ENCODE data around the gene PANK2.
"Not testable (repeated sequence)": the region's sequence is repeated elsewhere in the genome, so short reads cannot be mapped to it uniquely, and the experiment has no call there.

Gene PANK2

DNA sequence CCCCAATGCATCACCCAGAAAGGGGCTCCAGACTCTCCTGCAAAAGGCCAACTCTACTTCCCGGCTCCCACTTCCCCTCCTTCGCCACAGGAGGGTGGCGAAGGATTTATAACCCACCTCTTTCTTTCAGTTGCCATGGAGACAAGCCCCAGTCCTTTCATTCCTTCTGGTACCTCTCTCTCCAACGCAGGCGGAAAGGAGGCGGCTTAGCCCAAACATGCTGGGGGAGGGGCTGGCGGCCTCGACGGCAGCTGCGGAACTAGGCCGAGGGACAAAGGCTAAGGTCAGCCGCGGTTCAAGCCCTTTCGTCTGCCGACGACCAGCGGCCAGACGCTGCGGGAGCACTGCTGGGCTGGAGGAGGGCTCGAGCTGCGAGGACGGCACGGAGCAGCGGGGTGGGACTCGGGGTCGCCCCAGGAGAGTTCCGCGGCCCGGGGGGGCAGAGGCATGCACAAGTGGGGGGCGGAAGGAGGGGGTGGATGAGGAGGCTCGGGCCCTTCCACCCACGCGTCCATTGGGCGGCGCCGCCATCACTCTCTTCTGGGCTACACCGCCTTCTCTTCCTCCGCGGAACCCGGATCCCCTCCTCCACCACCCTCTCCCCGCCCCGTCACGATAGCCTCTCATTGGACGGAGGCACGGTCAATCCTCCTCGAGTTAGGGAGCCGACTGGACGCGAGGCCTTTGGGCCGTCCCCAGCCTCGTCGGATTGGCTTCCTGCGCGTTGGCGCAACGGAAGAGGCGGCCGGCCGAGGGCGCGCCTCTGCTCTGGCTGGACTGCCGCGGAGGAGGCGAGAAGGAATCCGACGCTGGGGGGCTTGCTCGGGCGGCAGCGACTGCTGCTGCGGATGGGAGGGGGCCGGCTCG is at the start of gene PANK2:
Gene PANK2, plus strand, starts transcription at position 766 of the 867 bp plus-strand sequence.
- Mint-ChIP-seq H3K36me3 (peaks cover 9% of the 10 kb centered on the region), H3K9me3 (no peaks in the 10 kb centered on the region), H3K27ac (peak within 1 kb of the TSS; percentile 99), H3K27me3 (no peaks in the 10 kb centered on the region), H3K4me3 (peak within 1 kb of the TSS; percentile 100), H3K4me1 (peaks cover 48% of the 10 kb centered on the region)

DNA sequence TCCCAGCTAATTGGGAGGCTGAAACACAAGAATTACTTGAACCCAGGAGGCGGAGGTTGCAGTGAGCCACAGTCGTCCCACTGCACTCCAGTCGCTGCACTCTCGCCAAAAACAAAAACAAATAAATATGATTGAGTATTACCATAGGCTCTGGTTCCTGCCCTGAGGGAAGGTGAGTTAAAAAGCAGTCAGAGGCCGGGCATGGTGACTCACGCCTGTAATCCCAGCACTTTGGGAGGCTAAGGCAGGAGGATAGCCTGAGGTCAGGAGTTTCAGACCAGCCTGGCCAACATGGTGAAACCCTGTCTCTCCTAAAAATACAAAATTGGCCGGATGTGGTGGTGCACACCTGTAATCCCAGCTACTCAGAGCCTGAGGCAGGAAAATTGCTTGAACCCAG is 49.0 kb upstream of the PANK2 start:
- not testable (repeated sequence) for H3K4me1 Mint-ChIP-seq, H3K36me3 Mint-ChIP-seq, H3K9me3 Mint-ChIP-seq, H3K27me3 Mint-ChIP-seq, H3K4me3 Mint-ChIP-seq, H3K27ac Mint-ChIP-seq

DNA sequence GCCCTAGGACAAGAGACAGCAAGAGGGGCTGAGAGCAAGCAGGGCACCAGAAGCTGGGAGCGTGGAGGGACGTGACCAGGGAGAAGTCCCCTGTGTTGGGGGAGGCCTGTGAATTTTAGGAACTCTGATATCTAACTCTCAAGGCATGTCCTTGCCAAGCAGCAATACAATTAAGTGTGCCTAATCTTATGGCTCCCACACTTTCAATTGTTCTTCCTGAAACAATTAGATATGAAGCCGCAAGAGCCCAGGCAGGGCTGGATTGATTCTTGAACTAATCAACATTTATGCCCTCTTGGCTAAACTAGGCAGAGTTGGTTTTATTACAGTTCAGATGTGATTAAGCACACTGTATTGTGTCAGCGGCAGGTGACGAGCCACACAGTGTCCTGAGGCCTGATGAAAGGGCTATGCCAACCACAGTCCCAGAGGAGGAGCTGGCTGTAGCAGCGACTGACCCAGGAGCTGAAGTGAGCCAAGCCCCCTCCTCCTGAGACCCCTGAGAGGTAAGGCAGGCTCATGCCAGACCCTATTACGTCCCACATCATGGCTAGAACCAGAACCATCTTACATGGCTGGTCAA is 46.7 kb upstream of the PANK2 start:
- H3K36me3 Mint-ChIP-seq: no peaks in the 10 kb centered on the region
- H3K27me3 Mint-ChIP-seq: no peaks in the 10 kb centered on the region
- no peaks in the 10 kb centered on the region for H3K9me3 Mint-ChIP-seq
- no peak overlapping the region for H3K4me3 Mint-ChIP-seq
- no peak overlapping the region for H3K27ac Mint-ChIP-seq
- H3K4me1 Mint-ChIP-seq: peaks cover 14% of the 10 kb centered on the region

DNA sequence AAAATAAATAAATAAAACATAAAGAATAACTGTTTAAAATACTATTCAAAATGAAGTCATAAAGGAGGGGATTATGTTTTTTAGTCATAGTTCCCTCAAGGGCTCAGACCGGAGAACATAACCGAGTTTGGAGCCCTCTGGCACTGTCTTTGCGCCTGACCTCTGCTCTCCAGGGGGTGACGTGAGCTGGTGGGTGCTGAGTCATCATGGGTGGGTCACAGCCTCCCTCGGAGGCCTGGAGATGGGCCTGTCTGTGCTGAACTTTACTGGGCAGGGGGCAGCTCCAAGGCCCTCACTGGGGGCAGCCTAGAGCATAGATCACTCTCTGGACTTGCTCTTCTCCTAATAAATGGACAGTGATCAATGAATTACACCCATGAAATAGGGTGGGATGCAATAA is 45.7 kb upstream of the PANK2 start:
- Mint-ChIP-seq H3K4me1 (peaks cover 22% of the 10 kb centered on the region), H3K4me3 (no peak overlapping the region), H3K9me3 (no peaks in the 10 kb centered on the region), H3K36me3 (no peaks in the 10 kb centered on the region), H3K27ac (no peak overlapping the region), H3K27me3 (no peaks in the 10 kb centered on the region)

DNA sequence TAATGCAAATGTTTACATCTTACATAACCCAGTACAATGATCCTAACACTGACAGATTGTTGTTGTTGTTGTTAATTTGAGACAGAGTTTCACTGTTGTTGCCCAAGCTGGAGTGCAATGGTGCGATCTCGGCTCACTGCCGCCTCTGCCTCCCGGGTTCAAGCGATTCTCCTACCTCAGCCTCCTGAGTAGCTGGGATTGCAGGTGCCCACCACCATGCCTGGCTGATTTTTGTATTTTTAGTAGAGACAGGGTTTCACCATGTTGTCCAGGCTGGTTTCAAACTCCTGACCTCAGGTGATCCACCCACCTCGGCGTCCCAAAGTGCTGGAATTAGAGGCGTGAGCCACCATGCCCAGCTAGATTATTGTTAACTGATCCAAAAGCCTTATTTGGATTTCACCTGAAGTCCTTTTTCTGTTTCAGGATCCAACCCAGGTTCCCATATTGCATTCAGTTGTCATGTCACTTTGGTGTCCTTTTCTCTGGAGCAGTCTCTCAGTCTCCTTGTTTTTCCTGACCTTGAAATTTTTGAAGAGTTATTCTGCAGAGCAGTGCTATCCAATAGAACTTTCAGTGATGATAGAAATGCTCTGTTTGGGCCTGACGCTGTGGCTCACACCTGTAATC is 45.1 kb upstream of the PANK2 start:
- H3K27me3 Mint-ChIP-seq, H3K9me3 Mint-ChIP-seq, H3K4me3 Mint-ChIP-seq, H3K27ac Mint-ChIP-seq, H3K36me3 Mint-ChIP-seq: not testable (repeated sequence)
- H3K4me1 Mint-ChIP-seq: peaks cover 23% of the 10 kb centered on the region

DNA sequence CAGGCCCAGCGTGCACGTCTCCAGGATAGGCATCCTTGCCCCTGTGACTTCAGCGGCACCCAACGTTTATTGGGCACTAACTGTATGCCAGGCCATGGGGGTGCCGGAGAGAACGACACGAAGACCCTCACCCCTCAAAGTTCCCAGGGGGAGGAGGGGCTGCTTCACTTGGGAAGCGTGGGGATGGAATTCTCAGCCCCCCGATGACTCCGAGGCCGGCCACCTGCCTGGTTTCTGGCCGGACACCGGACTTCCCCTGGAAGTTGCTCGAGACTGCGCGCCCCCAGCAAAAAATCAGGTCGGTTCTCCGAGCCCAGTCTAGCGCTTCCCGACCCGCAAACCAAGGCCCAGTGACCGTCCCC is 42.8 kb upstream of the PANK2 start:
- no peaks in the 10 kb centered on the region for H3K27me3 Mint-ChIP-seq
- H3K36me3 Mint-ChIP-seq: no peaks in the 10 kb centered on the region
- H3K9me3 Mint-ChIP-seq: no peaks in the 10 kb centered on the region
- peak overlapping the region; percentile 88 for H3K4me3 Mint-ChIP-seq
- H3K27ac Mint-ChIP-seq: peak overlapping the region; percentile 72
- H3K4me1 Mint-ChIP-seq: peaks cover 28% of the 10 kb centered on the region

DNA sequence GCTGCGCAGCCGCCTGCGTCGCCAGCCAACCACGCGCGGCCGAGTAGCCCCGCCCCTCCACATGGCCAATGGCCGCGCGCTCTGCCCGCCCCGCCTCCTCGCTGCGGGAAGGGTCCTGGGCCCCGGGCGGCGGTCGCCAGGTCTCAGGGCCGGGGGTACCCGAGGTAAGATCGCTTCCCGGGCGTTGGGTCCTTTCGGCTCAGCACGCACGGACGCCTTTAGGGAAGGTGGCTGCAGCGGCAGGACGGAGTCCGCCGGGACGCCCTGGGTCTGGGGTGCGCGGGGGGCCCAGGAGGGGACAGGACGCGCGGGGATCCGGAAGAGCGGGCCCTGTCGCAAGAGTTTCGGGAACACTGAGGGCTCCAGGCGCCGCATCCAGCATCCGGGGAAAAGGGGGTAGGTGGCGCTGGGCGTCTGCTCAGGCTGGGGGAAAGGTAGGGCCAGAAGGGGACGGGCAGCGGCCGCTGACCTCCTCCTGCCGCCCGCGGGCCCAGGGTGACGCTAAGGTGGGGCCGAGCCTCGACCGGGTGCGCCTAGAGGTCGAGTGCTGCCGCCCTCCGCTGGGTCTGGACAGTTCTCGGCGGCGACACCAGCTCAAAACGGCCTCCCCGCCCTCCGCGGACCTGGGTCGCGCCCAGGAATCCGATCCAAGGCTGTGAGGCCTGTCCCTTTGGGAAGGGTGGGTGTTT is 42.3 kb upstream of the PANK2 start, which contains the start of gene MAVS:
Gene MAVS, plus strand, starts transcription at position 95 of the 689 bp plus-strand sequence. CDS start 7,791 bp downstream, outside the sequence.
- no peaks in the 10 kb centered on the region for H3K9me3 Mint-ChIP-seq
- peaks cover 28% of the 10 kb centered on the region for H3K4me1 Mint-ChIP-seq
- peak within 1 kb of the TSS; percentile 91 for H3K27ac Mint-ChIP-seq
- H3K4me3 Mint-ChIP-seq: peak within 1 kb of the TSS; percentile 88
- H3K27me3 Mint-ChIP-seq: no peaks in the 10 kb centered on the region
- no peaks in the 10 kb centered on the region for H3K36me3 Mint-ChIP-seq

DNA sequence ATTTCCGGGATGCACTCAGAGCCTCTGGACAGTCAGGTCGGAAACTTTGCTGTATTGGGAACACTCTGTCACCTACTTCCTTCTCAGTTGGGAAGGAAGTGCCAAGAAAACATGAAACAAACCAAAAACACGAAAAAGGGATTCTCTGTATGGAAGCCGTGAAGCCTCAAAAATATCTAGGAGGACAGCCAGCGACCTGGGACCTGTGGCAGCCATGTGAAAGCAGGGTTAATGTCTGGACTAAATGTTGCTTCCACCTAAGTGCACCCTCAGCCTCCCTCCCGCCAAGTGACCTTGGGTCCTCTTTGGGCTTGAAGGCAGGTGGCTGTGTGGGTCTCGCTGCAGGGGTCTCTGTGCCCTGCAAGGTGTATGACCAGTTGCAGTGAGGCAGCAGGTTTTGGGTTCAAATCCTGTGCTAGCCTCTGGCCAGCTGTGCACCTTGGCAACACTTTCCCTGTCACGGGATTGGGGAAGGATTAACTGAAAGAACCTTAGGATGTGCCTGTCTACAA is 41.7 kb upstream of the PANK2 start:
- Mint-ChIP-seq H3K9me3 (no peaks in the 10 kb centered on the region), H3K27me3 (no peaks in the 10 kb centered on the region), H3K36me3 (no peaks in the 10 kb centered on the region), H3K27ac (peak overlapping the region; percentile 91), H3K4me3 (peak overlapping the region; percentile 88), H3K4me1 (peaks cover 28% of the 10 kb centered on the region)

DNA sequence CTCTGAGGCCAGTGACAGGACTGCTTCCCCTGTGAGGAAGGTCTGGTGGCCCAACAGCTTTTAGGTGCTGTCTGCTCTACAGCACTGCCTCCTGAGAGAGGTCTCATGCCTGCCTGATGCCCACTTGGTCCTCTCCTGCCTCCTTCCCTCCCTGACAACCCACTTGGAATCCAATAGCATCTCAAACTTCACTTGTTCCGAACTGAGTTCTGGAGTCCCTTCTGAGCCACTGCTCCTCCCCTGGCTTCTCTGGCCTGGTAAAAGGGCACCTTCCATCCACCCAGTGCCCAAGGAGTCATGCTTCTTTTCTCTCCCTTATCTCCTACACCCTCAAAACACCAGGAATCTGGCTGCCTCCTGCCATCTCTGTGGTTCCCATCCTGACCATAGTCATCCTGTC is 40.6 kb upstream of the PANK2 start:
- H3K4me1 Mint-ChIP-seq: peaks cover 28% of the 10 kb centered on the region
- no peaks in the 10 kb centered on the region for H3K27me3 Mint-ChIP-seq
- no peaks in the 10 kb centered on the region for H3K36me3 Mint-ChIP-seq
- H3K27ac Mint-ChIP-seq: peak overlapping the region; percentile 52
- peak overlapping the region; percentile 88 for H3K4me3 Mint-ChIP-seq
- no peaks in the 10 kb centered on the region for H3K9me3 Mint-ChIP-seq

DNA sequence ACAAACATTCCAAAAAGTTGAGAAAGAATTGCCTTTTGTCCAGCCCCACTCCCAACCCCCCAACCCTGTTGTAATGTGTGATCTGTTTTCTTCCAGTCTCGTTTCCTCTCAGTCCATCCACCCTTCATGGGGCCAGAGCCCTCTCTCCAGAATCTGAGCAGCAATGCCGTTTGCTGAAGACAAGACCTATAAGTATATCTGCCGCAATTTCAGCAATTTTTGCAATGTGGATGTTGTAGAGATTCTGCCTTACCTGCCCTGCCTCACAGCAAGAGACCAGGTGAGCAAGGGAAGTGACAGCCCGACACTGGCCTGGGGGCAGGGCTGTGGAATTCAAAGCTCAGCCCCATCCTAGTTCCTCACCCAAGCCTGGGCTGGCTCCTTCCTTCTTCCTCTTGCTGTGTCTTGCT is 34.7 kb upstream of the PANK2 start:
- Mint-ChIP-seq H3K27me3 (no peaks in the 10 kb centered on the region), H3K36me3 (peaks cover 6% of the 10 kb centered on the region), H3K4me1 (peaks cover 17% of the 10 kb centered on the region), H3K27ac (no peak overlapping the region), H3K9me3 (no peaks in the 10 kb centered on the region), H3K4me3 (no peak overlapping the region)

DNA sequence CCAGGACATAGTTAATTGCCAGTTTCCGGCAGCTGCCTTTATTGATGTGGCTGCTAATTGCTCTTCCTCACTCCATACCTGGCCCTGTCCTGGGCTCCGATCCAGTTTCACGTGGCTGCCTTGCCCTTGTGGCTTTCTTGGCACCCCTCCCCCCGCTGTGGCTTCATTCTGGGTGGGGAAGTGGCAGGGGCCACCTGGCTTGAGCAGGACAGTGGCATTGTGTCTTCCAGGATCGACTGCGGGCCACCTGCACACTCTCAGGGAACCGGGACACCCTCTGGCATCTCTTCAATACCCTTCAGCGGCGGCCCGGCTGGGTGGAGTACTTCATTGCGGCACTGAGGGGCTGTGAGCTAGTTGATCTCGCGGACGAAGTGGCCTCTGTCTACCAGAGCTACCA is 31.8 kb upstream of the PANK2 start:
- Mint-ChIP-seq H3K4me1 (peaks cover 14% of the 10 kb centered on the region), H3K4me3 (no peak overlapping the region), H3K36me3 (peaks cover 6% of the 10 kb centered on the region), H3K27me3 (no peaks in the 10 kb centered on the region), H3K9me3 (no peaks in the 10 kb centered on the region), H3K27ac (no peak overlapping the region)

DNA sequence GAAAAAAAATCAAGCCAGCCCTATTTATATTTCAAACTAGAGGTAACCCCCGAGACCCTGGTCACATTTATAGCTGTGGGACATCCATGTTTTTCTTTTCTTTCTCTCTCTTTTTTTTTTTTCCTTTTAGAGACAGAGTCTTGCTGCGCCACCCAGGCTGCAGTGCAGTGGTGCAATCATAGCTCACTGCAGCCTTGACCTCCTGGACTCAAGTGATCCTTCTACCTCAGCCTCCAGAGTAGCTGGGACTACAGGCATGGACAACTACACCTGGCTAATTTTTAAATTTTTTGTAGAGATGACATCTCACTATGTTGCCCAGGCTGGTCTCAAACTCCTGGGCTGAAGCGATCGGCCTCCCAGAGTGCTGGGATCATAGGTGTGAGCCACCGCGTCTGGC is 30.5 kb upstream of the PANK2 start:
- no peak overlapping the region for H3K27ac Mint-ChIP-seq
- peaks cover 14% of the 10 kb centered on the region for H3K4me1 Mint-ChIP-seq
- no peaks in the 10 kb centered on the region for H3K27me3 Mint-ChIP-seq
- no peak overlapping the region for H3K4me3 Mint-ChIP-seq
- peaks cover 14% of the 10 kb centered on the region for H3K36me3 Mint-ChIP-seq
- H3K9me3 Mint-ChIP-seq: no peaks in the 10 kb centered on the region

DNA sequence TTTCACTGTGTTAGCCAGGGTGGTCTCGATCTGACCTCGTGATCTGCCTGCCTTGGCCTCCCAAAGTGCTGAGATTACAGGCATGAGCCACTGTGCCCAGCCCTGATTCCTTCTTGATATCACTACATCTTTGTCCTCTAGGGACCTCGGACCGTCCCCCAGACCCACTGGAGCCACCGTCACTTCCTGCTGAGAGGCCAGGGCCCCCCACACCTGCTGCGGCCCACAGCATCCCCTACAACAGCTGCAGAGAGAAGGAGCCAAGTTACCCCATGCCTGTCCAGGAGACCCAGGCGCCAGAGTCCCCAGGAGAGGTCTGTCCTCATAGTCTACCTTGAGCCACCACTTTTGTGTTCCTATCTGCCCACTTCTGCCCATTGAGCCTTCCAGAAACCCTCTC is 28.0 kb upstream of the PANK2 start:
- Mint-ChIP-seq H3K4me3 (no peak overlapping the region), H3K27me3 (no peaks in the 10 kb centered on the region), H3K4me1 (peaks cover 8% of the 10 kb centered on the region), H3K36me3 (peaks cover 16% of the 10 kb centered on the region), H3K9me3 (no peaks in the 10 kb centered on the region), H3K27ac (no peak overlapping the region)

DNA sequence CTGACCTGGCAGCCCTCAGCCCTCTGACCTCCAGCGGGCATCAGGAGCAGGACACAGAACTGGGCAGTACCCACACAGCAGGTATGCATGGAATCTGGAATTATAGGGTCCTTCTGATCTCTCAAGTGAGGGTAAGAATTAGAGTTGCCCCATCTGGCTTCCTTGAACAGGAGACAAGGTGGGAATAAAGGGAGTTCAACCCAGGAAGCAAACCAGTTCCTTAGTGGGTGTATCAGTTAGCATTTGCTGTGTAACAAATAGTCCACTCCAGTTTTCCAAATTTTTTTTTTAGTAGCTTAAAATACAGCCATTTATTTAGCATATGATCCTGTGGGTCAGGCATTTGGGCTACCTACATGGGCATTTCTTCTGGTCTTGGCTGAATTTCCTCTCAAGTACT is 26.9 kb upstream of the PANK2 start:
- no peak overlapping the region for H3K4me3 Mint-ChIP-seq
- no peaks in the 10 kb centered on the region for H3K9me3 Mint-ChIP-seq
- H3K27ac Mint-ChIP-seq: peak overlapping the region; percentile 8
- H3K4me1 Mint-ChIP-seq: peaks cover 4% of the 10 kb centered on the region
- no peaks in the 10 kb centered on the region for H3K27me3 Mint-ChIP-seq
- peaks cover 13% of the 10 kb centered on the region for H3K36me3 Mint-ChIP-seq

DNA sequence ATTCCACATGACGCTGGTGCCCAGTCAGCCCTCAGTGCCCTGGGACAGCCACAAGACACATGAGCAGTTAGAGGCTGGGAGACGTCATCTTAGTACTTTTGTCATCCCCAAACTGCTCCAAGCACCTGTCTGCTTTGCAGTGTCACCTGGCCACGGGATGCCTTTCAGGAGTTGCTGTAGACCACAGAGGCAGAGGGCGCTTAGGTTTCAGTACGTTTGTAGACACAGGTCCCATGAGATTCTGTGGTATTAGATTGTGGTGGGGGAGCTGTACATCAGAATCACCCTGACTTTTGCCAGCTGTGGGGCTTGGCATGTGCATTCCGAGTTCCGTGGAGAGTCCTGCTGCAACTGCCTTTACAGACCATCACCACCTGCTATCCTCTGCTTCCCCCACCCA is 25.9 kb upstream of the PANK2 start:
- H3K9me3 Mint-ChIP-seq: no peaks in the 10 kb centered on the region
- H3K27ac Mint-ChIP-seq: no peak overlapping the region
- H3K36me3 Mint-ChIP-seq: peaks cover 9% of the 10 kb centered on the region
- no peak overlapping the region for H3K4me3 Mint-ChIP-seq
- H3K4me1 Mint-ChIP-seq: no peaks in the 10 kb centered on the region
- no peaks in the 10 kb centered on the region for H3K27me3 Mint-ChIP-seq
